Posterior cingulate gyrus (tissue), 11 donors: ENCODE measurements around the gene PSMD11.

Source experiments
- DNase-seq, 10 donors: peaks; one replicate each; pipeline versions ENCODE4 v3.0.0 to v3.0.0-alpha.2; 2020 to 2021; ENCODE audit warnings: mixed read lengths in 3 of 10
- intact Hi-C: fragments of 100-400 bp; cut with DNase I; formaldehyde crosslinking; loops from one replicate; pipeline ENCODE4 v1.15.1; 2023

PSMD11 gene

GRCh38 chr17:32503251-32504165 is 59.2 kb downstream of the PSMD11 start:
- peak in 1 of 10 donors; percentile 43 for DNase-seq
- intact Hi-C loops, result no loop called here

DNA sequence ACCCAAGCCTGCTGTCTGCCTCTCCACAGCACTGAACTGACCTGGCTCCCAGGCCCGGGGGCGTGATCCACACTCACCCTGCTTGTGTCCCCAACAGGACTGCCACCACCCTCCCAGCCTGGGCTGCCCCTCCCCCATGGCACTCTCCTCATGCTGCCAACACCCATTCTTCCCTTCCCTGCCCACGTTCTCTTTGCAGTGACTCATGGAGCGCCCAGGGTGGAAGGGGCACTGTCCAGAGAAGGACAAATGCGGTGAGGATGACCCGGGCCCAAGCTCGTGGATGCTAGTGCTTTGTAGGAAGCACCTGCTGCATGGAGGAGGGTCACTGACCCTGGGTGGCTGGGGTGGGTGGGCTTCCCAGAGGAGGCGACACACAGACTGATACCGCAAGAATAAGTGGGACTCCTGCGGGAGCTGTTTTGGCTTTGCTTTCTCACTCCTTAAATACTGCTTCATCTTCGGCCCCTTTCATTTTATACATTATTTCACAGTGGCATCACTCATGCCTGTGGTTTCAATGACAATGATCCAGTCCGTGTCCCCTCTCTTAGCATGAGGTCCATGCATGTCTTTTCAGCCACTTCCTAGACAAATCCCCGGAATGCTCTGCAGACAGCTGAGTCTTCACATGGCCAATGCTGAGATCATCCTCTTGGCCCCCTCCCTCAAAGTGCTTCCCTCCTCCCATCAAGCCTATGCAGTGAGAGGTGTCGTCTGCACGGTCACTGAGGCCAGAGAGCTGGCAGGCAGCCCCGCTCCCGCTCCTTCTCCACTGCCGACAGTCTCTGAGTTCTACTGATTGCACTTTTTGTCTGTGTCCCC is 60.1 kb downstream of the PSMD11 start:
- intact Hi-C loops, result no loop called here
- DNase-seq, result peak in 1 of 10 donors; percentile 84

DNA sequence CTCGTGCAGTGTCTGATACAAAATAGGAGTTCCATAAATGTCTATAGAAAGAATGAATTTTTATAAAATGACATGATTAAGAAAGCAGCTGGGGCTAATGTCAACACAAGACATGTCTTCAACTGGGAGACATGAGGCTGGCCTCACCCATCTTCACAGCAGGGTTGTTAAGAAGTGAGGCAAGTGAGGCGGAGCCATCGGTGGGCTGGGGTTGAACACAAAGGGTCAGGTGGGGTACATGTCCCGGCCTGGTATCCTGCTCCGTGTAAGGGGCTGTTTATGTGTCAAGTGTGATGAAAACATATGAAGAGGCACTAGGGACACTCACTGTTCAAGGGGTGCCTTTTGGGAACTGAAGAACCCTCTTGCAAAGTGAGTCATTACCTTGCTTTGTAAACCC is 64.6 kb downstream of the PSMD11 start:
- DNase-seq, result peak in 1 of 10 donors; percentile 81
- intact Hi-C loops, result no loop called here

- peak in 1 of 10 donors; percentile 59 for DNase-seq
- intact Hi-C loops, result no loop called here
Observed at GRCh38 chr17:32510466-32510865, 66.2 kb downstream of the PSMD11 start.

DNA sequence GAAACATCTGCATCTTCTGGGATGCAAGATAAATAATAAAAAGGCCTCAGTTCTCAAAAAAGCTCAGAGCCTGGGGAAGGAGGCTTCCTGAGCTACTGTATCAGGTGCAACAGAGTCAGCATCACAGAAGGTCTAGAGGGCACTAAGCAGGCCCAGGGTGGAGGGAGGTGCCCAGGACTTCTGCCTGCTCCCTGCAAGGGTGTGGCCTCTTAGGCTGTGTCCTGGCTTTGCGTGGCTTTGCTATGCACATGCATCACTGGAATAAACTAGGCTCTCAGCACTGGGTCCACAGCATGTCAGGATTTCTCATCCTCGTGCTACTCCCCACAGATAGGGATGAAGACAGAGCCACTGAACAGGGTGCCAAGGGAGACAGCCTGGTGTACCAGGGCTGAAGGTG is 68.0 kb downstream of the PSMD11 start:
- DNase-seq, result peak in 1 of 10 donors; percentile 62
- intact Hi-C loops, result no loop called here

- no peak for DNase-seq
- intact Hi-C loops, result no loop called here
Observed at GRCh38 chr17:32513579-32513978, 69.3 kb downstream of the PSMD11 start.

DNA sequence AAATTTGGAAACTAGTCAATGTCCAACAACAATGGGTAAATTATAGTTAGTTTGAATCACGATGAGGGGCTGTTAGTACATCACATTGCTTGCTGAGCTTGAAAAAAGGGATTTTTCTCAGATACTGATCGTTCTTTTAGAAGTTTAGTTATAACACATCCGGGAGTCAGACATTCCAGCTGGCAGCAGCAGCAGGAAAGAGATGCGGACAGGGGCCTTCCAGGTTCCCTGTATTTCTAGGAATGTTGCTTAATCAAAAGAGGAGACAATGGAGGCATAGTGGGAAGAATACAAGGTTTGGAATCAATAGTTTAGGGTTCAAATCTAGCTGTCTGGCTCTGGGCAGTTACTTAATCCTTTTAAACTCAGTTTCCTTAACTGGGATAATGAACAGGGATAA is 70.3 kb downstream of the PSMD11 start:
- DNase-seq, result peak in 1 of 10 donors; percentile 51
- intact Hi-C loops, result no loop called here

GRCh38 chr17:32515677-32516383 is 71.5 kb downstream of the PSMD11 start:
- intact Hi-C loops, result no loop called here
- peak in 1 of 10 donors; percentile 12 for DNase-seq

- no peak for DNase-seq
- intact Hi-C loops, result no loop called here
Observed at GRCh38 chr17:32516450-32516849, 72.1 kb downstream of the PSMD11 start.

- intact Hi-C loops, result no loop called here
- no peak for DNase-seq
Observed at GRCh38 chr17:32516940-32517701, 72.8 kb downstream of the PSMD11 start.

DNA sequence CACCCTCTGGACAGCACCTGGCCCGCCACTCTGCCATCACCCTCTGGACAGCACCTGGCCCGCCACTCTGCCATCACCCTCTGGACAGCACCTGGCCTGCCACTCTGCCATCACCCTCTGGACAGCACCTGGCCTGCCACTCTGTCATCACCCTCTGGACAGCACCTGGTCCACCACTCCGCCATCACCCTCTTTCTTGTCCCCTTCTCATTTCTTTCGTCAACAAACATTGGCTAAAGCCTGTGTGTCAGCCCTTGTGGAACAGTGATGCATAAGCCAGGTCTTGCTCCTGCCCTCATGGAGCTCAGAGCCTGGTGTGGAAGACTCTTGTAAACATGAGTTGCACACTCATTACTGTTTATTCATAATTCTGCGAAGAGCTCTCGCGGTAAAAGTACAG is 73.7 kb downstream of the PSMD11 start:
- no peak for DNase-seq
- intact Hi-C loops, result no loop called here

DNA sequence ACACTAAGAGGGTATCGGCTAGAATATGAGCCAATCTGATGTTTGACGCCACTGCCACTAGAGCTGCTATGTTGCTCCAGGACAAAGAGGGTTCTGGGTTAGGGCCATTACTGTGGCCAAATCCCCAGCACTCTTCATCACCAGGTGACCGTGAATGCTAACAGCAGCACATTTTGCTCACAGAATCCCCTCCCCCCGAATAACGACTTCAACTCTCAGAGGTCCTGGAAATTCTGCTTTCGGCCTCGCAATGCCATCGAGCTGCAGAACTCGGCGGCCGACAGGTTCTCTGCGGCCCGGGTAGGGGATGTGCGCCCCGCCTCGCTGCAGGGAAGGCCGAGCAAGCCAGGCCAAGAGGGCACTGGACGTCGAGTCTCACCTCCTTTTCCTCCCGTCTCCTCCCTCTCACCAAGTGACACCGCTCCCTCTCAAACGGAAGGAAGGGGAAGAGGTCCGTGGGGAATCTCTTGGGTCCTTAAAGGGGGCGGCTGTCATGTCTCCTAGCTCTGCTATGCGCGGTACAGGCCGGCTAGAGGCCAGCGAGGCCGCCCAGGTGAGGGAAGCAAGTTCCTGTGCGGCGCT is 74.4 kb downstream of the PSMD11 start:
- DNase-seq, result no peak
- intact Hi-C loops, result no loop called here

DNA sequence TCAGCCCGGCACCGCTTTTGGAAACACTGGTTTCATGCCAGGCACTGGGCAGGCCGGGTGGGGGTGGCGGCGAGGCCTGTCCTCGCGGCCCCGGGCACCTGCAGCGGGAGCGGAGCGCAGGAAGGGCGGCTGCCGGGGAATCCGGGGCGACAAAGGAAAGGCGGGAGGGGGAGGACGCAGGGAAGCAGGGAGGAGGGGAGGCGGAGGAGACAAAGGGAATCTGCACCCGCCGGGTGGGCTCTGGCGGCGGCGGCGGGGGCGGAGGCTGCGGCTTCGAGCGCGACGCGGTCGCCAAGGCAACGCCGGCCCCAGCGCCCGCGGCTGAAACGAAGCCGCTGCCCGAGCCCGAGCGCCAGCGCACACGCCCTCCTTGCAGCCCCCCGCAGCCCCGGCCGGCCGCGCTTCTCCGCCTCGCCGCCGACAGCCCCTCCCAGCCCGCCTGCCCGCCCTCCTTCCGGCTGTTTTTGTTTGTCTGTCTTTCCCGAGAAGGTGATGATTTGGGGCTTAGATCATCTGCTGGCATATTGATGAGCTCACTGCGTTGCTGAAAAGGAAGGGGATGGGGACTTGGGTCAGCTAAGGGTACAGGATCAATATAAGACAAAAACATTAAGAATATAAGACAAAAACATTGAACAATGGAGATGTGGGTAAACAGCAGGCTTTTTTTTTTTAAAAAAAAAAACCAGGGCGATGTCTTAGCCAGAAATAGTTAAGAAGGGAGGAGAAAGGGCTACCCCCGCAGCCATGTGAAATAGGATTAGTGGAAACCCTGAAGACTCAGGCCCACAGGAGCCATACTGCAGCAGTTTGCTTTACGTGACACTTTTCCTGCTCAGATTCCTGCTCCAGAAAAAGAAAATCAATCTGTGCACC is 75.2 kb downstream of the PSMD11 start:
- intact Hi-C loops, result no loop called here
- DNase-seq, result peak in 8 of 10 donors; percentile 35 to 93 (median 61)

- DNase-seq, result no peak
- intact Hi-C loops, result no loop called here
Observed at GRCh38 chr17:32520104-32520701, 75.9 kb downstream of the PSMD11 start.

- no peak for DNase-seq
- intact Hi-C loops, result no loop called here
Observed at GRCh38 chr17:32520737-32521404, 76.6 kb downstream of the PSMD11 start.

GRCh38 chr17:32523017-32523680 is 78.8 kb downstream of the PSMD11 start:
- intact Hi-C loops, result no loop called here
- DNase-seq, result no peak

DNA sequence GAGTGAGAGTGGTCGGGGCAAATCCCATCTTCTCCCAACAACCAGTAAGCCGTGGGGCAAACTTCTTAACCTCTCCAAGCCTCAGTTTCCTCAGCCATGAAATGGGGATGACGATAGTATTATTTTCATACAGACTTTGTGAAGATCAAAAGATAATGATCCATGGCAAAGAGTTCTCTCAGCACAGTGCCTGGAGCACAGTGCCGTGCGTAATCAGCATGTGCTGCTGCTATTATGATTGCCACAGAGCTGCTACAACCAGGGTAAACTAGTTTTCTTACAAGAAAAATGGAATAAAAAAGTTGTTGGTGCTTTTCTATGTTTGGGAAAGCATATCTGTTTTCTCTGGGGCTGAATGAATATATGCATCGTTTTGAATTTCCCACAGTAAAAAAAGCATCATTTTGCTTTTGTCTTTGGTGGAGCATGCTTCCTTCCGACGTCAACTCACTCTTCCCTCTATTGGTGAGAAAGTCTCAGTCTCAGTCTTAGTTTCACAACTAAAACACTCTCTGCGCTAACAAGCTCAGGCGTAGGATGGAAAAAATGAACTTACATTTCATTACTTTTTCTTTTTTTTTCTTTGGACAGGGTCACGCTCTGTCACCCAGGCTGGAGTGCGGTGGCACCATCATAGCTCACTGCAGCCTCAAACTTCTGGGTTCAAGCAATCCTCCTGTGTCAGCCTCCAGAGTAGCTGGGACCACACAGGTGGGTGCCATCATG is 79.7 kb downstream of the PSMD11 start:
- no peak for DNase-seq
- intact Hi-C loops, result no loop called here
